NCI-H748 (cell line): ENCODE results near the gene CDC42BPB.
A peak's percentile ranks its signal among the peaks of the same experiment; 100 is the strongest.
"Not testable (repeated sequence)": the region's sequence is repeated elsewhere in the genome, so short reads cannot be mapped to it uniquely, and the experiment has no call there.

ENCODE experiments used
- DNase-seq: peaks from one replicate; lab custom pipeline; 2025; ENCODE audit not compliant: unreplicated experiment; lab: John Stamatoyannopoulos, UW

The CDC42BPB gene

DNA sequence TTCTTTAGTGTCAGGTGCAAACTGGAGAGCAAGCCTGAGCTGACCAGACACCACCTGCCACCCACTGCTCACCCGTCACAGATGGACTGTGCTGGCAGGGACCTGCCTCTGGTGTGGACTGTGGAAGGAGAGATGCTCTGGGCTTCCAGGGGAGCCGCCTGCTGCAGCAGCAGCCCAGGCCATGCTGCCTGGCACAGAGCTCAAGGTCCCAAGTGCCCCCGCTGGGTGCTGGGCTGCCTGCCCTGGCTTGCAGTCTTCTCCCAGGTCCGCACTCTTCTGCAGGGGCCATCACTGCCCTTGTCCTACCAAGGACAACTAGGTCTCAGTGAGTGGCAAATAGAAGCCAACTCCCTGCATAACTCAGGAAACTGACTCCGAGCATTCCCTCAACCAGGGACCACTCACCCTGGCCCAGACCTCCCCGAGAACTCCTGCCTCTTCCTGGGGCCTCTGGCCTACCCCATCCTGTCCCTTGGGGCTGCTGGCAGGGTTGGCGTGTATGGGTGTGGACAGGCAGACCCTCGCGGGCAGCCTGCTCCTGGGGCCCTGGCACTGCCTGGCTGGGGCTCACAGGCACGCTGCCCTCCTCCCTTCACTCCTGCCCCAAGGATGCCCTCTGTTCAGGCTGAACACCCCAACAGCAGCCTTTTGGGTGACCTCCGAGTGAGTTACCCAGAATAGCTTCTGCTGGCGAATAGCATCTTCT lies 125.6 kb downstream of the CDC42BPB start:
- no peak for DNase-seq

DNA sequence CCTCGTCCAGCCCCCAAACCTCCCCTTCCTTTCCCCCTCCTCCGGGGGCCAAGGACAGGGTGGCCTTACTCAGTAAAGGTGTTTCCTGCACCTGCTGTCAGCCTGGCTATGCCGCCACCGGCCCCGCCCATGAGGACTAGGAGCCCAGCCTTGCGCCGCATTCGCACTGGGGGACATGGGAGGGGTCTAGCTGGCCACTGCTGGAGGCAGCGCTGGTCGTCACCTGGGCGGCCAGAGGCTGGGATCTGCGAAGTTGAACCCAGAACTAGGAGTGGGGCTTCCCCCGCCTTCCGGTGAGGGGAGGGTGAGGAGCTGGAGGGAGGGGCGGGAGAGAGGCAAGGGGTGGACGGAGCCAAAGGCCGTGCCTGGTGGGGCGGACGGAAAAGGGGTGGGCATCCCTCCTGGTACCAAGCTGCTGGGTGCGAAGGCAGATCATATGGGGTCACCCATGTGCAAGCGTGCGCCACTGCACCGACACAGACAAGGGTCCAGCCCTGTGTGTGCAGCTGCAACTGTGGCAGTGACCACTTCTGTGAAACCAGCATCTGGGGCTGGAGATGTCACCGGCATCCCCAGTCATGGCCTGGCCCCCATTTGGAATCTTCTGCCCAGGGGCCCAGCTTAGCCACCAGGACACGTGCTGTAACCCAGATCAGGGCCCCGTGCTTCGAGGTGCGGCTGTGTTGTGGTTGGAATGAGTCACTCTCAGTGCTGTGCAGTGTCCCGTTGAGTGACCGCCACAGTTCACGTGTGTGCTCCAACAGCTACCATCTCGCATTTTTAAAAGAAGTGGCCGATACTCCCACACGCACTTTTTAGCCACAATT lies 126.4 kb downstream of the CDC42BPB start:
- peak; percentile 69 for DNase-seq

DNA sequence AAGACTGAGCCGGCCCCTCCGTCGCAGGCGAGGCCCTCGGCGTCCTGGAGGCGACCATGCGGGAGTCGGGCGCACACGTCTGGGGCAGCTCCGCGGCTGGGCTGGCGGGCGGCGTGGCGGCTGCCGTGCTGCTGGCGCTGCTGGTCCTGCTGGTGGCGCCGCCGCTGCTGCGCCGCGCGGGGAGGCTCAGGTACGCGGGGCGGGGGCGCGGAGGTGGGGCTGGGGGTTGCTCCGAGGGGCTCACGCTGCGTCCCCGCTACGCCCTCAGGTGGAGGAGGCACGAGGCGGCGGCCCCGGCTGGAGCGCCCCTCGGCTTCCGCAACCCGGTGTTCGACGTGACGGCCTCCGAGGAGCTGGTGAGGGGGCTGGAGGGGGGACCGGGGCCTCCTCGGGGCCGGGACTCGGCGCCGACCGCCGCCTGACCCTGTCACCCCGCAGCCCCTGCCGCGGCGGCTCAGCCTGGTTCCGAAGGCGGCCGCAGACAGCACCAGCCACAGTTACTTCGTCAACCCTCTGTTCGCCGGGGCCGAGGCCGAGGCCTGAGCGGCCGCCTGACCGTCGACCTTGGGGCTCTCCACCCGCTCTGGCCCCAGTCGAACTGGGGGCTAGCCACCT lies 127.1 kb downstream of the CDC42BPB start:
- peak; percentile 66 for DNase-seq

DNA sequence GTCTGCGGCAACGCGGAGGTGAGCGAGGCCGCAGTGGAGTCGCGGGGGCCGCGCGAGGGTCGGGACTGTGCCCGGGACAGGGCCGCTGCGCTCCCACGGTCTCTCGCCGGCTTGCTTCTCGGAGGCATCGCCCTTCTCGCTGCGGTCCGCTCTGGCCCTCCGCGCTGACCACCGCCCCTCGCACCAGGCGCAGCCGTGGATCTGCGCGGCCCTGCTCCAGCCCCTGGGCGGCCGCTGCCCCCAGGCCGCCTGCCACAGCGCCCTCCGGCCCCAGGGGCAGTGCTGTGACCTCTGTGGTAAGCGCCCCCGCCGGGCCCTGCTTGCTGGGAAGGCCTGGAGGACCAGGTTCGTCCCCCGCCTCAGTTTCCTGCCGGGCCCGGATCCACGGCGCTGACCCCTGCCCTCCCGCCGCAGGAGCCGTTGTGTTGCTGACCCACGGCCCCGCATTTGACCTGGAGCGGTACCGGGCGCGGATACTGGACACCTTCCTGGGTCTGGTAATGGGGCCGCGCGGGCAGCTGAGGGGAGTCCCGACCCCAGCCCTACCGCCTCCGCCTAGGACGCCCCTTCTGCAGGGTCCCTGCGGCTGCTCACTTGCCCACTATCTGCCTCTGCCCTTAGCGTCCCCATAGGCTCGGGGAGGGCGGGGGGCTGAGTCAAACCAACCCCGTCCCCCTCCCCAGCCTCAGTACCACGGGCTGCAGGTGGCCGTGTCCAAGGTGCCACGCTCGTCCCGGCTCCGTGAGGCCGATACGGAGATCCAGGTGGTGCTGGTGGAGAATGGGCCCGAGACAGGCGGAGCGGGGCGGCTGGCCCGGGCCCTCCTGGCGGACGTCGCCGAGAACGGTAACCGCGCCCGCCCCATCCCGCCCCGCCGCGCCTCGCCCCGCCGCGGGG lies 127.9 kb downstream of the CDC42BPB start:
- DNase-seq = no peak

DNA sequence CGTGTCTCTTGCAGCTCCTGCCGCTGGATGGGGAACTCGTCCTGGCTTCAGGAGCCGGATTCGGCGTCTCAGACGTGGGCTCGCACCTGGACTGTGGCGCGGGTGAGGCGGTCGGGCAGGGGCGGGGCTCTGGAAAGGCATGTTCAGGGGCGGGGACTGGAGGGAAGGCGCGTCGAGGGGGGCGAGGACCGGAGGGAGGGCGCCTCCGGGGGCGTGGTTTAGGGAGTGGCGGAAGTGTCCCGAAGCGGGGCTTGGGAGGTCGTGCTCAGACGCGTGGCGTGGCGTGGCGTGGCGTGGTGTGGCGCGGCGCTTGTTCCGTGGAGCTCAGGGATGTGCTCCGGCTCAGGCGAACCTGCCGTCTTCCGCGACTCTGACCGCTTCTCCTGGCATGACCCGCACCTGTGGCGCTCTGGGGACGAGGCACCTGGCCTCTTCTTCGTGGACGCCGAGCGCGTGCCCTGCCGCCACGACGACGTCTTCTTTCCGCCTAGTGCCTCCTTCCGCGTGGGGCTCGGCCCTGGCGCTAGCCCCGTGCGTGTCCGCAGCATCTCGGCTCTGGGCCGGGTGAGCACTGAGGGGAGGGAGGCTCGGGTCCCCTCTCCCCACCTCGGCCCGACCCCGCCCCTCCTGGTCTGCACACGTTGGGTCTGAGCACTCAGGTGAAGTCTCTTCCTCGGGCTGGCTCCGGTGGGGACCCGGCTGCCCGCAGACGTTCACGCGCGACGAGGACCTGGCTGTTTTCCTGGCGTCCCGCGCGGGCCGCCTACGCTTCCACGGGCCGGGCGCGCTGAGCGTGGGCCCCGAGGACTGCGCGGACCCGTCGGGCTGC lies 128.7 kb downstream of the CDC42BPB start:
- peak; percentile 88 for DNase-seq

DNA sequence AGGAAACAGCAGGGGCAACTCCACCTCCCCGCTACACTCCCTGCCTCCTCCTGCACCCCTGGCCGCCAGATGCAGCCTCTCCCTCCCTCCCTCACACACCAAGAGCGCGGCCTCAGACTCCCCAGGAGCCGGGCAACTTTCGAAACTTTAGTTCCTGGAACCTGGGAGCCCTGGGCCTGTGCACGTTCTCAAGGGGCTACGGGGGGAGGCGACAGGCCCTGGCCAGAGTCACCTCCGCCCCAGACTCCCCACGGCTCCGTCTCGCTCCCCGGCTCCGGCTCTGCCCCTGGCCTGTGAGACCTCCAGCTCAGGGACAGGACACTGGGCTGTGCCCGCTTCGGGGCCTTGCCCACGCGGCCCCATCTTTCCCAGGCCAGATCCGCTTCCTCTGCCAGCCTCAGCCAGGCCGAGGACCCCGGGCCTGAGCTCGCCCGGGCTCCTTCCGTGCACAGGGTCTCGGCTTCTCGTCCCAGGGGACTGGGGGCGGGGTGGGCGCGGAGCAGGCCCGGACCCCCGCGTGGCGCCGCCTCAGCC lies 129.4 kb downstream of the CDC42BPB start:
- DNase-seq = no peak

DNA sequence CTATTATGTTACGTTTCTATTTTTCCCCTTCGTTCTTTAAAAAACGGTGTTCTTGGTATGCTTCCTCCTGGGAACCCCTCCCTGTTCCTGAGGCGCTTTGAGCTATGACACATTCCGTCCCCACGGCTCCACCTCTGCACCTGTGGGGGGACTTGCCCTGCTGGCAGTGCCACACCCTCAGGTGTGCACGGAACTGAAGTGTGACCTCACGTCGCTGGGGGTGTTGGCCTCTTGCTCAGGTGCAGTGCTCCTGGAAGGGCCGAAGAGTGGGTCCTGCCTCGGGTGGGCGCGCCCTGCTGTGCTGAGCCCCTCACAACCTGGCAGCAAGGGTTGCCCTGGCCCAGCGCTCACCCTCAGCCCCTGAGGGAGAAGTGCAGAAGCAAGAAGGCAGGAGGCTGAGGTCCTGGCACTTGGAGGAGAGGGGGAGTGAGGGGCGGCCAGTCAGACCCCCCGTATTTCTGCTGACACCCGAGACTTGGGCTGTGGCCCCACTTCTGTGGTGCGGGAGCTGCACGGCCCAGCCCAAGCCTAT lies 129.9 kb downstream of the CDC42BPB start:
- DNase-seq = no peak

DNA sequence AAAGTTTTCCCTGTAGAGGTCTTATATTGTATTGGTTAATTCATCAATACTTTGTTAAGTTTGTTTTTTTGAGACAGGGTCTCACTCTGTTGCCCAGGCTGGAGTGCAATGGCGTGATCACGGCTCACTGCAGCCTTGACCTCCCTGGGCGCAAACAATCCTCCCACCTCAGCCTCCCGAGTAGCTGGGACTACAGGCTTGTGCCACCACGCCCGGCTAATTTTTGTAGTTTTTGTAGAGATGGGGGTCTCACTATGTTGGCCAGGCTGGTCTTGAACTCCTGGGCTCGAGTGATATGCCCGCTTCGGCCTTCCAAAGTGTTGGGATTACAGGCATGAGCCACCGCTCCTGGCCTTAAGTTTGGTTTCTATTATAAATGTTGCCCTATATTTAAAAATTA lies 130.5 kb downstream of the CDC42BPB start:
- DNase-seq = not testable (repeated sequence)

DNA sequence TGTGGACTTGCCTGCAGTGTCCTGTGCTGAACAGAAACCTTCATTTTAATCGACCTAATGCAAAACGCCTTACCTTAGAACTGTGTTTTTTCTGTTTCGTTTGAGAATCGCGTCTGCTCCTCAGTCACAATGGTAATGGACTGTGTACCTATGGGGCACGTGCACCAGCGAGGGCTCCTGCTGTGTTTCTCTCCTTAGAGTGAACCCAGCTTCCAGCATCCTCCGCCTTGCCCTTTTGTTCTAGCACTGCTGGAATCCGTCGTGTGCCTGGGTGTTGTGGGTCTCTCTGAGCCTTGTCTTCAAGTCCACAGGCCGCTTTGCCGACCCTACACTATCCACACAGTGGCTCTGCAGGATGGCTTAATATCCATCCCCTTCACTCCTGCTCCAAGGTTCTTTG lies 131.2 kb downstream of the CDC42BPB start:
- DNase-seq = no peak

DNA sequence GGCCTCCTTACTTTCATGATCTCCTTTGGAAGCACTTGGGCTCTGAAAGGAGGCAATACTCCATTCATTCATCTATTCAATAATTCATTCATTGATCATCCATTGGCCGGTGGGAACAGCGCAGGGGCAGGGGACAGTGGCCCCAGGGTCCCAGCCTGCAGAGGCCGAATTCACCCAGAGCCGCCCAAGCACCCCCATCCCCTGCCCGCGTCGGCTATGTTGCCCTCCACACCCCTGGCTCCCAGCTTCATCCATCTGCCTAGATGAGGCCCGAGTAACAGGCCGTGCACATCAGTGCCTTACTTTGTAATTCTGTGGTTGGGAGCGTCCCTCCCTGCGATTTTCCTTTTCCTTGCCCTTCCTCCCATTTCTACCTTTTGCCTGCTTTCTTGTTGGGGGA lies 131.7 kb downstream of the CDC42BPB start:
- no peak for DNase-seq

DNA sequence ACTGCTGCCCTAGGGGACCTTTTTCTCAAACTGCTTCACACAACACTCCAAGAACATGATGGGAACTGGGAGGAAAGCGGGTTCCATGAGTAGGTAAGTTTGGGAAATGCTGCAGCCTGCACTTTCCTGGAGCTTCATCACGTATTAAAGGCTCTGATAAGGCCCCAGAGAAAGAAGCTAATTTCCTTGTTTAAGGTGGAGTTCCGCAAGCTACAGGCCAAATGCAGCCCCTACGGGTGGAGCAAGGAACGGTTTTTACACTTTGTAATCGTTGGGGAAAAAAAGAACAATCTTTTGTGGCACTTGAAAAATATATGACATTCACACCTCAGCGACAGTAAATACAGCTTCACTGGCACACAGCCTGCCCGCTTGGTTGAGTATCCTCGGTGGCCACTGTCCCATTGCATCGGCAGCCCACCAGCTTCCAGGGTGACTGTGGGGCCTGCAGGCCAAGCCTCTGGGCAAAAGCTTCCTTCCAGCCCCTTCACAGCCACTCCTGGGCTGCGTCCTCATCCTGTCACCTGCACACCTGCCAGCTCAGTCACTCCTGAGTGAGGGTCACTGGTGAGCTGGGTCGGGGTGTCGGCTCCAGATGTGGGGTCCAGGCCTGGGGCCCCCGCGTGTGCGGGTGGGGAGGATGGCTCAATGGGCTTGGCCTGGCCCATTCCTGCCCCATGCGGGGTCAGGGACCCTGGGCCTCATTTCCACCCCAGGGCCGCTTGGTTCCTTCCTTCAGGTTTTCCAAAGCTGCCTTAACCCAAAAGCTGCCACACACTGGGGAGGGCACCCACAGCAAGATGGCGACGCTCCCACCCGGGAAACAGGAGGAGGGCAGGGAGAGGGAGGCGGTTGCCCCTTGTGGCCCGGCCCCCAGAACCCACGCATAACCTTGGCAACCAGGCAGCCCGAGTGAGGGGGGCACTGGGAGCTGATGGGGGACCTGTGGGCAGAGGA lies 132.4 kb downstream of the CDC42BPB start:
- no peak for DNase-seq

DNA sequence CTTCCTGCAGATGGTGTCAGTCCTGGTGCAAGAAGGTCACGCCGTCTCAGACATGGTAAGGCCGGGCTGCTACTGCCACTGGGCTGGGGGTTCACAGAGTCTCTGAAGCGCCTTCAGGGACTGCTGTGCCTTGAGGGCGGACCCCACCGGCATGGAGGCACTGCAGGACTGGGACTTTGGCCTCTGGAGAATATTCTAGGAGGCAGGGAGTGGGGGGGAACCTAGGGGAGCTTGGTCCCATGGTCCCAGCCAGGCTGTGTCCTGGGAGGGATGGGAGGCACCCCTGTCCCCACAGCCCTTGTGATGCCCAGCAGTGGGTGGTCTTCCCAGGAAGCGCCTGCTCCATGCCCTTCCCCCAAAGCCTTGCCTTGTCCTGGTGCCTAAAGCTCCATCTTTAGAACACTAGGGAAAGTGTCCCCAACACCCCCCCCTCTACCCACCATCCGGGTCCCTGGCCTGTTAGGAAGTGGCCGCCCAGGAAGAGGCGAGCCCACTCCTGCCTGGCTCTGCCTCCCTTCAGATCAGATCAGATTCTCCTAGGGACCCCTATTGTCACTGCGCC lies 133.3 kb downstream of the CDC42BPB start:
- no peak for DNase-seq

DNA sequence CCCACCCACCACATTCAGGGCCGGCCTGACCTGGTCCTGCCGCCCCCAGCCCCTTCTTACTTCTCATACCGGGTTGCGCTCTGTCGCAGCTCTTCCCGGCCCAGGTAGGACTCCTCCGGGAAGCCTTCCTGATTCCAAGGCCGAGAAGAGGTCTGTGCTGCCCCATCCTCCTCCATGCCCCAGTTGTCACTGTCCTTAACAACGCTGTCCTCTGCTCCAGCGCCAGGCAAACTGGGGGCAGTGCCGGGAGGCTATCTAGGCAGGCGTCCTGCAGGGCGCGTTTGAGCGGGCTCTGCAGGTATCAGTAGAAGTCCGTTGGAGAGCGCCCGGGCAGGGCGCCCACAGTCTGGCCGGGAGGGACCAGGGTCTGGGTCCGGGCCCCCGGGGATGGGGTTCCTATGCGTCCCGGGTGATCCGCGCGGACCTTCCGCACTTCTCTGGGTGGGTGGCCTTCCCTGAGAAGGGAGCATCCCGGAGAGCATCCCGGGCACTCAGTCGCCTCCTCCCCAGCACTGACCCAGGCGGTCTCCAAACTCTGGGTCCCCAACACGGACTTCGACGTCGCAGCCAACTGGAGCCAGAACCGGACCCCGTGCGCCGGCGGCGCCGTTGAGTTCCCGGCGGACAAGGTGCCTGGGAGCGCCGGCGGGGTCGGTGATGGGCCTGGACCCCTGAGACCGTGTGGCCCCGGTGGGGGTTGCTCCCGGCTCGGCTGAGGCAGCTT lies 134.0 kb downstream of the CDC42BPB start:
- DNase-seq = no peak

DNA sequence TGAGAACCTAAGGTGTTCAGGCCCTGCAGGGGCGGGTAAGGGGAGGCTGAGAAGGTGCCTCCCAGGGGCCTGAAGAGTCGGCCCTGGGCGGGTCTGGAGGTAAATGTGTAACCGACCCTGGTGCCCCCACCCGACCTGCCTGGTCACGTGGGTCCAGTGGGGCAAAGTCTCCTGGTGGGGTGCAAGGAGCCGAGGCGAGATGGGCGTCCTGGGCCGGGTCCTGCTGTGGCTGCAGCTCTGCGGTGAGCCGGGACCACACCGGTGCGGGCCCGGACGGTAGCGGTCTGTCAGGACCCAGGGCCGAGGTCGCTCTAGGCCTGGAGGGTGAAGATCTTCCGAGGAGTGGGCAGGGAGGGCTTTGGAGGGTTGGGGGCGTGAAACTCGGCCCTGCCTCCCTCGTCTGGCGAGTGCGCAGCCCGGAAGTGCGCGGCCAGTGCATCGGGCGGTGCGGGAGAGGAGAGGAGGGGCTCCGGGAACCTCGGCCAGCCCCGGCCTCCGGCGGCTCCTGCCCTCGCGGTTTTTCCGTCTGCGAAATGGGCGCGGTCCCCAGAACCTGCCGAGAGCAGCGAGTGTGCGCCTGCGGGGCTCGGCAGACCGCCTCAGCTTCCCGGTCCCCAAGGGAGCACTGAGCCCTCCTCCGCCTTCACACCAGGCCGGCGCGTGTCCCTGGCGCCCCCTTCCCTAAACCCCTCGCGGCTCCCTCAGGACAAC lies 134.7 kb downstream of the CDC42BPB start, which contains the start of gene AMN:
AMN (plus strand) TSS at position 174 of the 711 bp plus-strand sequence; CDS start at position 200, 26 bp downstream.
- no peak for DNase-seq

DNA sequence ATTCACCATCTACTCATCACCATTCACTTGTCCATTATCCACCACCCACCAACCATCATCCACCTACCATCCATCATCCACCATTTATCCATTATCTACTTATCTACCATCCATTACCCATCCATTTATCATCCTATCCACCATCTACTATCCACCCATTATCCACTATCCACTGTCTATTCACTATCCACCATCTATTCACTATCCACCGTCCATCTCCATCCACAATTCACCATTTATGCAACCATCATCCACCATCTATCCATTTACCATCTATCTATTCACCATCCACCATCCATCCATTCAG lies 136.4 kb downstream of the CDC42BPB start:
- DNase-seq = no peak

DNA sequence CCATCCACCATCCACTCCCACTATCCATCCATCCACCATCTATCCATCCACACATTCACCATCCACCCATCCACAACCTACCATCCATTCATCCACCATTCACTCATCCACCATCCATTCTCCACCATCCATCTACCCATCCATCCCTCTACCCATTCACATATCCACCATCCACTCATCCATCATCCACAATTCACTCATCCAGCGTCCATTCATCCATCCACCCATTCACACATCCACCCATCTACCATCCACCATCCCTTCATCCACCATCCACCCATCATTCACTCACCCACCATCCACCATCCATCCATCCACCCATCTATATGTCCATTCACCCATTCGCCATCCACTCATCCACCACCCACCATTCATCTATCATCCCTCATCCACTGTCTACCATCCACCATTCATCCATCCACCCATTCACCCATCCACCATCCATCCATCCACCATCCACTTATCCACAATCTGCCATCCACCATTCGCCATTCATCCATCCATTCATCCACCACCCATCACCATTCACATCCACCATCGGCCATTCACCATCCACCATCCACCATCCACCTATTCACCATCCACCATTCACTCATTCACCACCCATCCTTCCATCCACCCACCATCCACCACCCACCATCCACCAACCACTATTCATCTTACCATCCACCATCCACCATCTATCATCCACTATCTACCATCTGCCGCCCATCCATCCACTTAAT lies 136.9 kb downstream of the CDC42BPB start:
- DNase-seq = no peak
